Measurements from ENCODE around the gene STK32B.
A peak's percentile ranks its signal among the peaks of the same experiment; 100 is the strongest.

STK32B gene

DNA sequence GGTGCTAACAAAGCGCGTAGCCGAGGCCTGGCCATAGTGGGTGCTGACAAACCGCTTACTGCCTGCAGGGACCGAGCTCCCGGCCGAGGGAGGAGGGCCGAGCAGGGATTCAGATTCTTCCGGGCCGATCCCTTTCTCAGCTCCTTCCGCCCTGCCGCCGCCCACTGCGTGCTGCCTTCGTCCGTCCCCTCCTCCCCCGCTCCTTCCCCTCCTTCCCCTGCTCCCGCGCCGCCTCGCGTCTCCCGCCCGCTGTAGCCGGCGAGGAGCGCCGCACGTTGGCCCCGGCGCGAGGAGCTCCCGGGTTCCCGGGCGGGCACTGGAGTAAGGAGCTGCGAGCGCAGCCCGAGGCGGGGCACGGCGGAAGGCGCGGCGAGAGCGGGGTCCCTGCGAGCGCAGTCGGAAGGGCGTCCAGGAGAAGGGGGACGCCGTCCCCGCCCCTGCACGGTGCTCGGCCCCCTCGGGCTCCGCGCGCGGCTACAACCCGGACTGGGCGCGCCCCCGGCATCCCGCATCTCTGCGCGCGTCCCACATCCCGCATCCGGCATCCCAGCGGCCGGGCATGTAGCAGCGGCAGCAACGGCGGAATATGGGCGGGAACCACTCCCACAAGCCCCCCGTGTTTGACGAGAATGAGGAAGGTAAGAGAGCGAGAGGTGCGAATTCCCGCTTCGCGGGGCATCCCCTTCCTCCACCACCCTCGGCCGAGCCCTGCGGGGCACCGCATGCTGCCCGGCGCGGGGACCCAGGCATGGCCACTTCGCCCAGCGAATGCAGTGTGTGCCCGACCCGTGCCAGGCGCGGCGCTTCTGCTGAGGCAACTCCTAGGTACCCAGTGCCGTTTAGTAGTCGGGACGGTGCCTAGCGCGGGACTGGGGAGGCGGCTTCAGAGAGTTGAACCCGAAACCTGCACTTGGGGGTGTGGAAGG lies at the start of gene STK32B:
TSS of gene STK32B (plus strand) at position 203 of the 926 bp plus-strand sequence.
- no peaks in the 10 kb centered on the region for H3K9me3 ChIP-seq (ENCODE audit: control insufficient read depth, insufficient read depth, low read depth, low read length)
- peak within 1 kb of the TSS; percentile 40 for H3K4me3 ChIP-seq (ENCODE audit: low read depth, low read length)
- H3K4me1 ChIP-seq (ENCODE audit: control insufficient read depth, insufficient read depth, low read length), result no peaks in the 10 kb centered on the region
- no peaks in the 10 kb centered on the region for H3K36me3 ChIP-seq (ENCODE audit: control insufficient read depth in 2 of 2, insufficient read depth in 1 of 2, low read length in 2 of 2)
- CTCF ChIA-PET, result interaction anchor here (0.6 to 1.2 kb wide), 9 partner anchors 9 to 974 kb away, joined by 3 to 5 read pairs (median 3); no protein-coding TSS in a partner anchor
- POLR2A ChIA-PET, result interaction anchor here (0.7 kb wide), 1 partner anchor 567 kb away, joined by 3 read pairs; no protein-coding TSS in a partner anchor
- no peak within 1 kb of the TSS for H3K27ac ChIP-seq (ENCODE audit: extremely low read depth, low read depth, low read length)
- TF ChIP-seq, protein P1, sequence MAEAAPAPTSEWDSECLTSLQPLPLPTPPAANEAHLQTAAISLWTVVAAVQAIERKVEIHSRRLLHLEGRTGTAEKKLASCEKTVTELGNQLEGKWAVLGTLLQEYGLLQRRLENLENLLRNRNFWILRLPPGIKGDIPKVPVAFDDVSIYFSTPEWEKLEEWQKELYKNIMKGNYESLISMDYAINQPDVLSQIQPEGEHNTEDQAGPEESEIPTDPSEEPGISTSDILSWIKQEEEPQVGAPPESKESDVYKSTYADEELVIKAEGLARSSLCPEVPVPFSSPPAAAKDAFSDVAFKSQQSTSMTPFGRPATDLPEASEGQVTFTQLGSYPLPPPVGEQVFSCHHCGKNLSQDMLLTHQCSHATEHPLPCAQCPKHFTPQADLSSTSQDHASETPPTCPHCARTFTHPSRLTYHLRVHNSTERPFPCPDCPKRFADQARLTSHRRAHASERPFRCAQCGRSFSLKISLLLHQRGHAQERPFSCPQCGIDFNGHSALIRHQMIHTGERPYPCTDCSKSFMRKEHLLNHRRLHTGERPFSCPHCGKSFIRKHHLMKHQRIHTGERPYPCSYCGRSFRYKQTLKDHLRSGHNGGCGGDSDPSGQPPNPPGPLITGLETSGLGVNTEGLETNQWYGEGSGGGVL (tag by site-specific recombination; IDR thresholded peaks at IDR 0.05), result peak; percentile 81
- peak; percentile 70 for TF ChIP-seq SP2 (tag by site-specific recombination; IDR thresholded peaks at IDR 0.05)
- no peak for TF ChIP-seq RBAK (tag by site-specific recombination; IDR thresholded peaks at IDR 0.05)
- TF ChIP-seq ZNF426 (tag by site-specific recombination; IDR thresholded peaks at IDR 0.05), result no peak
- 0 out of 2 replicates have a peak, but pooled peaks have one; percentile 13 for TF ChIP-seq ZNF335 (tag by site-specific recombination; conservative IDR thresholded peaks at IDR 0.05)
- TF ChIP-seq OSR2 (tag by site-specific recombination; IDR thresholded peaks at IDR 0.05), result no peak
- TF ChIP-seq, protein P2, sequence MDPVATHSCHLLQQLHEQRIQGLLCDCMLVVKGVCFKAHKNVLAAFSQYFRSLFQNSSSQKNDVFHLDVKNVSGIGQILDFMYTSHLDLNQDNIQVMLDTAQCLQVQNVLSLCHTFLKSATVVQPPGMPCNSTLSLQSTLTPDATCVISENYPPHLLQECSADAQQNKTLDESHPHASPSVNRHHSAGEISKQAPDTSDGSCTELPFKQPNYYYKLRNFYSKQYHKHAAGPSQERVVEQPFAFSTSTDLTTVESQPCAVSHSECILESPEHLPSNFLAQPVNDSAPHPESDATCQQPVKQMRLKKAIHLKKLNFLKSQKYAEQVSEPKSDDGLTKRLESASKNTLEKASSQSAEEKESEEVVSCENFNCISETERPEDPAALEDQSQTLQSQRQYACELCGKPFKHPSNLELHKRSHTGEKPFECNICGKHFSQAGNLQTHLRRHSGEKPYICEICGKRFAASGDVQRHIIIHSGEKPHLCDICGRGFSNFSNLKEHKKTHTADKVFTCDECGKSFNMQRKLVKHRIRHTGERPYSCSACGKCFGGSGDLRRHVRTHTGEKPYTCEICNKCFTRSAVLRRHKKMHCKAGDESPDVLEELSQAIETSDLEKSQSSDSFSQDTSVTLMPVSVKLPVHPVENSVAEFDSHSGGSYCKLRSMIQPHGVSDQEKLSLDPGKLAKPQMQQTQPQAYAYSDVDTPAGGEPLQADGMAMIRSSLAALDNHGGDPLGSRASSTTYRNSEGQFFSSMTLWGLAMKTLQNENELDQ (tag by site-specific recombination; IDR thresholded peaks at IDR 0.05; ENCODE audit: low read depth), result no peak
- TF ChIP-seq ZNF146 (tag by site-specific recombination; IDR thresholded peaks at IDR 0.05), result no peak
- peak; percentile 43 for TF ChIP-seq SP3 (tag by site-specific recombination; IDR thresholded peaks at IDR 0.05)
- TF ChIP-seq GFI1B (tag by site-specific recombination; IDR thresholded peaks at IDR 0.05), result no peak
- no peak for TF ChIP-seq ZFP41 (tag by site-specific recombination; IDR thresholded peaks at IDR 0.05; ENCODE audit: borderline replicate concordance)
- TF ChIP-seq, protein P3, sequence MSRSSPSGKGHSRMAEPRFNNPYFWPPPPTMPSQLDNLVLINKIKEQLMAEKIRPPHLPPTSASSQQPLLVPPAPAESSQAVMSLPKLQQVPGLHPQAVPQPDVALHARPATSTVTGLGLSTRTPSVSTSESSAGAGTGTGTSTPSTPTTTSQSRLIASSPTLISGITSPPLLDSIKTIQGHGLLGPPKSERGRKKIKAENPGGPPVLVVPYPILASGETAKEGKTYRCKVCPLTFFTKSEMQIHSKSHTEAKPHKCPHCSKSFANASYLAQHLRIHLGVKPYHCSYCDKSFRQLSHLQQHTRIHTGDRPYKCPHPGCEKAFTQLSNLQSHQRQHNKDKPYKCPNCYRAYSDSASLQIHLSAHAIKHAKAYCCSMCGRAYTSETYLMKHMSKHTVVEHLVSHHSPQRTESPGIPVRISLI (tag by site-specific recombination; IDR thresholded peaks at IDR 0.05), result no peak
- TF ChIP-seq, protein P4, sequence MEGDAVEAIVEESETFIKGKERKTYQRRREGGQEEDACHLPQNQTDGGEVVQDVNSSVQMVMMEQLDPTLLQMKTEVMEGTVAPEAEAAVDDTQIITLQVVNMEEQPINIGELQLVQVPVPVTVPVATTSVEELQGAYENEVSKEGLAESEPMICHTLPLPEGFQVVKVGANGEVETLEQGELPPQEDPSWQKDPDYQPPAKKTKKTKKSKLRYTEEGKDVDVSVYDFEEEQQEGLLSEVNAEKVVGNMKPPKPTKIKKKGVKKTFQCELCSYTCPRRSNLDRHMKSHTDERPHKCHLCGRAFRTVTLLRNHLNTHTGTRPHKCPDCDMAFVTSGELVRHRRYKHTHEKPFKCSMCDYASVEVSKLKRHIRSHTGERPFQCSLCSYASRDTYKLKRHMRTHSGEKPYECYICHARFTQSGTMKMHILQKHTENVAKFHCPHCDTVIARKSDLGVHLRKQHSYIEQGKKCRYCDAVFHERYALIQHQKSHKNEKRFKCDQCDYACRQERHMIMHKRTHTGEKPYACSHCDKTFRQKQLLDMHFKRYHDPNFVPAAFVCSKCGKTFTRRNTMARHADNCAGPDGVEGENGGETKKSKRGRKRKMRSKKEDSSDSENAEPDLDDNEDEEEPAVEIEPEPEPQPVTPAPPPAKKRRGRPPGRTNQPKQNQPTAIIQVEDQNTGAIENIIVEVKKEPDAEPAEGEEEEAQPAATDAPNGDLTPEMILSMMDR (tag by site-specific recombination; IDR thresholded peaks at IDR 0.05), result peak; percentile 26
- no peak for TF ChIP-seq ZNF121 (tag by site-specific recombination; IDR thresholded peaks at IDR 0.05)
- TF ChIP-seq ZNF626 (tag by site-specific recombination; IDR thresholded peaks at IDR 0.05), result no peak
- TF ChIP-seq, protein P5, sequence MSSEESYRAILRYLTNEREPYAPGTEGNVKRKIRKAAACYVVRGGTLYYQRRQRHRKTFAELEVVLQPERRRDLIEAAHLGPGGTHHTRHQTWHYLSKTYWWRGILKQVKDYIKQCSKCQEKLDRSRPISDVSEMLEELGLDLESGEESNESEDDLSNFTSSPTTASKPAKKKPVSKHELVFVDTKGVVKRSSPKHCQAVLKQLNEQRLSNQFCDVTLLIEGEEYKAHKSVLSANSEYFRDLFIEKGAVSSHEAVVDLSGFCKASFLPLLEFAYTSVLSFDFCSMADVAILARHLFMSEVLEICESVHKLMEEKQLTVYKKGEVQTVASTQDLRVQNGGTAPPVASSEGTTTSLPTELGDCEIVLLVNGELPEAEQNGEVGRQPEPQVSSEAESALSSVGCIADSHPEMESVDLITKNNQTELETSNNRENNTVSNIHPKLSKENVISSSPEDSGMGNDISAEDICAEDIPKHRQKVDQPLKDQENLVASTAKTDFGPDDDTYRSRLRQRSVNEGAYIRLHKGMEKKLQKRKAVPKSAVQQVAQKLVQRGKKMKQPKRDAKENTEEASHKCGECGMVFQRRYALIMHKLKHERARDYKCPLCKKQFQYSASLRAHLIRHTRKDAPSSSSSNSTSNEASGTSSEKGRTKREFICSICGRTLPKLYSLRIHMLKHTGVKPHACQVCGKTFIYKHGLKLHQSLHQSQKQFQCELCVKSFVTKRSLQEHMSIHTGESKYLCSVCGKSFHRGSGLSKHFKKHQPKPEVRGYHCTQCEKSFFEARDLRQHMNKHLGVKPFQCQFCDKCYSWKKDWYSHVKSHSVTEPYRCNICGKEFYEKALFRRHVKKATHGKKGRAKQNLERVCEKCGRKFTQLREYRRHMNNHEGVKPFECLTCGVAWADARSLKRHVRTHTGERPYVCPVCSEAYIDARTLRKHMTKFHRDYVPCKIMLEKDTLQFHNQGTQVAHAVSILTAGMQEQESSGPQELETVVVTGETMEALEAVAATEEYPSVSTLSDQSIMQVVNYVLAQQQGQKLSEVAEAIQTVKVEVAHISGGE (tag by site-specific recombination; conservative IDR thresholded peaks at IDR 0.05; ENCODE audit: low read depth), result peak; percentile 38; the same call in 1 of the 2 replicates
- TF ChIP-seq, protein P6, sequence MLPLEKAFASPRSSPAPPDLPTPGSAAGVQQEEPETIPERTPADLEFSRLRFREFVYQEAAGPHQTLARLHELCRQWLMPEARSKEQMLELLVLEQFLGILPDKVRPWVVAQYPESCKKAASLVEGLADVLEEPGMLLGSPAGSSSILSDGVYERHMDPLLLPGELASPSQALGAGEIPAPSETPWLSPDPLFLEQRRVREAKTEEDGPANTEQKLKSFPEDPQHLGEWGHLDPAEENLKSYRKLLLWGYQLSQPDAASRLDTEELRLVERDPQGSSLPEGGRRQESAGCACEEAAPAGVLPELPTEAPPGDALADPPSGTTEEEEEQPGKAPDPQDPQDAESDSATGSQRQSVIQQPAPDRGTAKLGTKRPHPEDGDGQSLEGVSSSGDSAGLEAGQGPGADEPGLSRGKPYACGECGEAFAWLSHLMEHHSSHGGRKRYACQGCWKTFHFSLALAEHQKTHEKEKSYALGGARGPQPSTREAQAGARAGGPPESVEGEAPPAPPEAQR (tag by site-specific recombination; IDR thresholded peaks at IDR 0.05), result no peak
- no peak for TF ChIP-seq TCF7L2 (IDR thresholded peaks at IDR 0.05; ENCODE audit: borderline replicate concordance, low read depth, low read length)
- no peak for TF ChIP-seq ZNF561 (tag by site-specific recombination; IDR thresholded peaks at IDR 0.05; ENCODE audit: borderline replicate concordance)
- TF ChIP-seq, protein P7, sequence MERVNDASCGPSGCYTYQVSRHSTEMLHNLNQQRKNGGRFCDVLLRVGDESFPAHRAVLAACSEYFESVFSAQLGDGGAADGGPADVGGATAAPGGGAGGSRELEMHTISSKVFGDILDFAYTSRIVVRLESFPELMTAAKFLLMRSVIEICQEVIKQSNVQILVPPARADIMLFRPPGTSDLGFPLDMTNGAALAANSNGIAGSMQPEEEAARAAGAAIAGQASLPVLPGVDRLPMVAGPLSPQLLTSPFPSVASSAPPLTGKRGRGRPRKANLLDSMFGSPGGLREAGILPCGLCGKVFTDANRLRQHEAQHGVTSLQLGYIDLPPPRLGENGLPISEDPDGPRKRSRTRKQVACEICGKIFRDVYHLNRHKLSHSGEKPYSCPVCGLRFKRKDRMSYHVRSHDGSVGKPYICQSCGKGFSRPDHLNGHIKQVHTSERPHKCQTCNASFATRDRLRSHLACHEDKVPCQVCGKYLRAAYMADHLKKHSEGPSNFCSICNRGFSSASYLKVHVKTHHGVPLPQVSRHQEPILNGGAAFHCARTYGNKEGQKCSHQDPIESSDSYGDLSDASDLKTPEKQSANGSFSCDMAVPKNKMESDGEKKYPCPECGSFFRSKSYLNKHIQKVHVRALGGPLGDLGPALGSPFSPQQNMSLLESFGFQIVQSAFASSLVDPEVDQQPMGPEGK (tag by site-specific recombination; IDR thresholded peaks at IDR 0.05), result 0 out of 2 replicates have a peak, but pooled peaks have one; percentile 21
- no peak for TF ChIP-seq GLI2 (tag by site-specific recombination; IDR thresholded peaks at IDR 0.05; ENCODE audit: borderline replicate concordance, low read depth)

Data from HEK293 (cell line).